Thymus (tissue), 11 donors: Measurements from ENCODE around the gene KDF1. TPM values are rescaled to one million over a fixed set of nuclear protein-coding genes. Genes with fewer than 3 reads are reported as not detected.

Experiments
- DNase-seq, 9 donors: peaks; one replicate each; pipeline ENCODE4 v3.0.0-alpha.2; 2013; ENCODE audit warnings: low spot score in 9 of 9, low read depth in 6 of 9, missing footprints in 1 of 9
- H3K27ac ChIP-seq, 2 donors: one replicate each; pipeline ENCODE4 v1.5.1; 2013; ENCODE audit warnings: control low read depth in 1 of 2, low read depth in 1 of 2, low read length in 1 of 2, mild to moderate bottlenecking in 1 of 2, moderate library complexity in 1 of 2
- H3K27me3 ChIP-seq, 2 donors: one replicate each; pipeline ENCODE4 v1.5.1; 2013; ENCODE audit warnings: low read length in 1 of 2; ENCODE audit not compliant: control insufficient read depth in 2 of 2, insufficient read depth in 1 of 2
- H3K36me3 ChIP-seq, 2 donors: one replicate each; pipeline ENCODE4 v1.5.1; 2013; ENCODE audit warnings: low read length in 1 of 2, mild to moderate bottlenecking in 1 of 2, moderate library complexity in 1 of 2; ENCODE audit not compliant: control insufficient read depth in 2 of 2, insufficient read depth in 2 of 2
- H3K4me1 ChIP-seq, 2 donors: one replicate each; pipeline ENCODE4 v1.5.1; 2013; ENCODE audit warnings: low read length in 2 of 2; ENCODE audit not compliant: control insufficient read depth in 2 of 2, insufficient read depth in 2 of 2
- H3K4me3 ChIP-seq, 2 donors: one replicate each; pipeline ENCODE4 v1.5.1; 2013; ENCODE audit warnings: low read length in 2 of 2, control low read depth in 1 of 2, mild to moderate bottlenecking in 1 of 2
- H3K9me3 ChIP-seq, 2 donors: one replicate each; pipeline ENCODE4 v1.5.1; 2013; ENCODE audit warnings: low read length in 1 of 2, mild to moderate bottlenecking in 1 of 2; ENCODE audit not compliant: control insufficient read depth in 2 of 2, insufficient read depth in 1 of 2
- whole genome bisulfite sequencing: extraction: QIAGEN DNeasy Blood & Tissue Kit; methylation state at CpG from one replicate; pipeline ENCODE4 v1.1.7; 2013; 5-methylcytosine and 5-hydroxymethylcytosine counted together
- polyA plus RNA-seq: library from polyadenylated mRNA; stranded (reverse); fragments of 200-250 nt; gene quantifications from one replicate; pipeline ENCODE4 v1.2.3, GENCODE V29; 2013
- total RNA-seq: library from RNA; stranded (reverse); fragments of 120-200 nt; gene quantifications from one replicate; pipeline ENCODE4 v1.2.4, GENCODE V29; 2013
- donor health status: healthy.

Gene KDF1
- total and polyA plus RNA-seq, 2 donors, result 2.5 to 6.8 TPM

DNA sequence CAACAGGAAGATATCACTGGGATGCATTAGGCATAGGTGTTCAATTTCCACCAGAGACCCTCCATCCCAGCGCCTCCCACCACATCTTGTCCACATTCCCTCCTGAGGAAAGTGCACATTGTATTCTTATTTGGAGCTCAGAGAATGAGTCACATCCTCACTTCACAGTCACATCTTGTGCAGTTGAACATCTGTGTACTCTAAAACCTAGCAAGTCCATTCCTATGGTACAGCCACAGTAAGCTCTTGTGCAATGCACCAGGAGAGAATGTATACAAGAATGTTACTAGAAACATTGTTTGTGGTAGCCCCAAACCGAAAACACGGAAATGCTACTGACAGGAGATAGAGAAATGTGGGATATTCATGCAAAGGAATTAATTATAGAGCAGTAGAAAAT, 1.6 kb upstream of the KDF1 start:
- H3K27me3 ChIP-seq, result peaks cover 31 to 67% of the 10 kb centered on the region in 2 donors
- H3K36me3 ChIP-seq, result no peaks in the 10 kb centered on the region
- 85% methylated on average over 3 of the region's 3 CpGs for WGBS
- H3K4me3 ChIP-seq, result no peak overlapping the region
- no peak overlapping the region for H3K27ac ChIP-seq
- peaks cover 7 to 8% of the 10 kb centered on the region in 2 donors for H3K4me1 ChIP-seq
- H3K9me3 ChIP-seq, result peaks cover 0 to 10% of the 10 kb centered on the region in 2 donors
- DNase-seq, result no peak

DNA sequence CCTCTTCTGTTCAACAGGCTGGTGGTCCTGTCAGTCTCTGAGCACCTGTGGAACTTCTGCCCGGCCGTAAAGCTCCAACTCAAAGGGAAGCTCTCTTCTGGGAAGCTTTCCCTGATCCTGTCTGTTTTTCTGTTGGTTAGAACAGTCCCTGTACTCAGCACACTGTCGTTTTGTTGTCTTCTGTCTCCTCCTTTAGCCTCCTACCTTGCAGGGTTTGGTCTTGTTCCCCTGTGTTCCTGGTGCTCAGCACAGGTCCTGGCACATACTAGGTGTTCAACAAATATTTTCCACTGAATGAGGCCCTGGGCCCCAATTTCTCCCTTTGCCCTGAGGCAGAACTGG, 328 bp upstream of the KDF1 start:
- no peak for DNase-seq
- Histone ChIP-seq H3K27me3 (peaks cover 33 to 64% of the 10 kb centered on the region in 2 donors), H3K36me3 (no peaks in the 10 kb centered on the region), H3K27ac (no peak overlapping the region), H3K9me3 (peaks cover 0 to 10% of the 10 kb centered on the region in 2 donors), H3K4me3 (peak overlapping the region; percentile 20 to 50), H3K4me1 (peaks cover 7 to 8% of the 10 kb centered on the region in 2 donors)
- 47% methylated on average over 3 of the region's 3 CpGs for WGBS

DNA sequence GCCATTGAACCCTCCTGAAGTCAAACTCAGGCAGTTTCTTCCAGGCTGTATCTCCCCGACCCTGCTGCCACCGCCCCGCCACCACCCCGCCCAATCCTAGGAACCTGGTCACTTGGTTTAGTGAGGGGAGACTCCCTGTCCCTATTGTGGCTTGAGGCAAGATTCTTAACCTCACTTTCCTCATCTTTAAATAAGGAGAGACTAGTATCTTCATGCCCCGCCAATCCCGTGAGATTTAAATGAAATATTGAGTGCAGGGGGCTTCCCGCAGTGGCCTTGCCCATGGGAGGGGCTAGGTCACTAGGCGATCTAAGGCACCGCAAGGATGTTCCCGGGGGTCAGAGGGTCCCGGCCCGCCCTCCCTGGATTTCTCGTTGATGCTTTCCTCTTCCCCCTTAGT, 998 bp downstream of the KDF1 start:
- H3K4me1 ChIP-seq, result peaks cover 7 to 8% of the 10 kb centered on the region in 2 donors
- H3K9me3 ChIP-seq, result peaks cover 0 to 10% of the 10 kb centered on the region in 2 donors
- WGBS, result 29% methylated on average over 13 of the region's 13 CpGs
- no peak overlapping the region for H3K27ac ChIP-seq
- peak overlapping the region in 1 of 2 donors; percentile 35 for H3K4me3 ChIP-seq
- peaks cover 33 to 64% of the 10 kb centered on the region in 2 donors for H3K27me3 ChIP-seq
- no peaks in the 10 kb centered on the region for H3K36me3 ChIP-seq
- DNase-seq, result no peak

DNA sequence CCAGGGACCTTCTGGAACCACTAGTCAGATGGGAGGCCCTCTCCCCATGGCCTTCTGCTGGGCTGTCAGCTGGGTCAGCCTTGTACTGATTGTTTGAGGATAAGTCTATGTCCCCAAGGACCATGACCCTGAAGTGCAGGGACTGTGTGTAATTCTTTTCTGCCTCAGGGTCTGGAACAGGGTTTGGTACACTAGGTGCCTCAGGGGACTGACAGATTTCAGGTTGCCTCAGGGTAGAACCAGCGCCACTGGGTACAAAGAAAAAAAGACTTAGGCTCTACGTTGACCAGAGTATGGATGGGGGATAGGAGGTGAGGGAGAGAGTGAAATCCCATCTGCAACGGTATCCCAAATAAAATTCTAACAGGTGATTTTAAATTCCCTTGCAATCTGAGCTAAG, 3.0 kb downstream of the KDF1 start:
- no peaks in the 10 kb centered on the region for H3K36me3 ChIP-seq
- WGBS, result 94% methylated on average over 3 of the region's 3 CpGs
- no peak overlapping the region for H3K27ac ChIP-seq
- H3K4me1 ChIP-seq, result peaks cover 7 to 8% of the 10 kb centered on the region in 2 donors
- no peak for DNase-seq
- peaks cover 33 to 54% of the 10 kb centered on the region in 2 donors for H3K27me3 ChIP-seq
- H3K4me3 ChIP-seq, result no peak overlapping the region
- H3K9me3 ChIP-seq, result peaks cover 0 to 10% of the 10 kb centered on the region in 2 donors

DNA sequence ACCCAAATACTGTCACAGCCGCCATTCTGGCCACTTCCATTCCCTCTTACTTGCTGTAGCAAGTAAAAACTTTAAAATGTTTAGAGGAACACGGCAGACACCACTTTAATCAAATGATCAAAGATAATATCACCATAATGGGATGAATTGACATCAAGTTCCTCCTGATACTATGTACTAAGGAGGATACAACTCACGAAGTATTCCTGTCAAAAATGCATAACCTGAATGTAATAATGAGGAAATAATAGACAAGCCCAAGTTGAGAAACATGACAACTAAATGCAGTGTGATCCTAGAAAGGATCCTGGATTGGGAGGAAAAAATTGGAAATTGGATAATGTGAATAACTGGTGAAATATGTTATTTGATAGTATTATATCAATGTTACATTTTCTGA, 3.9 kb downstream of the KDF1 start:
- Histone ChIP-seq H3K27me3 (peaks cover 27 to 44% of the 10 kb centered on the region in 2 donors), H3K27ac (no peak overlapping the region), H3K4me1 (peaks cover 7 to 8% of the 10 kb centered on the region in 2 donors), H3K9me3 (peaks cover 0 to 10% of the 10 kb centered on the region in 2 donors), H3K36me3 (no peaks in the 10 kb centered on the region), H3K4me3 (no peak overlapping the region)
- 96% methylated on average over 3 of the region's 3 CpGs for WGBS
- no peak for DNase-seq

DNA sequence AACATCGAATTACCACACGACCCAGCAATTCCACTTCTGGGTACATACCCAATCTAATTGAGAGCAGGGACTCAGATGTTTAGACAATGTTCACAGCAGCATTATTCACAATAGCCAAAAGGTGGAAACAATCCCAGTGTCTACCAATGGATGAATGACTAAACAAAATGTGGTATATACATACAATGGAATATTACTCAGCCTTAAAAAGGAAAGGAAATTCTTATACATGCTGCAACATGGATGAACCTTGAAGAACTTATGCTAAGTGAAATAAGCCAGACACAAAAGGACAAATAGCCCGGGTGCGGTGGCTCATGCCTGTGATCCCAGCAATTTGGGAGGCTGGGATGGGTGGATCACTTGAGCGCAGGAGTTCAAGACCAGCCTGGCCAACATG, 6.9 kb downstream of the KDF1 start:
- Histone ChIP-seq H3K4me1 (no peaks in the 10 kb centered on the region), H3K9me3 (no peaks in the 10 kb centered on the region), H3K27me3 (peaks cover 7 to 15% of the 10 kb centered on the region in 2 donors), H3K36me3 (no peaks in the 10 kb centered on the region), H3K4me3 (no peak overlapping the region), H3K27ac (no peak overlapping the region)
- WGBS, result 98% methylated on average over 5 of the region's 5 CpGs
- no peak for DNase-seq

DNA sequence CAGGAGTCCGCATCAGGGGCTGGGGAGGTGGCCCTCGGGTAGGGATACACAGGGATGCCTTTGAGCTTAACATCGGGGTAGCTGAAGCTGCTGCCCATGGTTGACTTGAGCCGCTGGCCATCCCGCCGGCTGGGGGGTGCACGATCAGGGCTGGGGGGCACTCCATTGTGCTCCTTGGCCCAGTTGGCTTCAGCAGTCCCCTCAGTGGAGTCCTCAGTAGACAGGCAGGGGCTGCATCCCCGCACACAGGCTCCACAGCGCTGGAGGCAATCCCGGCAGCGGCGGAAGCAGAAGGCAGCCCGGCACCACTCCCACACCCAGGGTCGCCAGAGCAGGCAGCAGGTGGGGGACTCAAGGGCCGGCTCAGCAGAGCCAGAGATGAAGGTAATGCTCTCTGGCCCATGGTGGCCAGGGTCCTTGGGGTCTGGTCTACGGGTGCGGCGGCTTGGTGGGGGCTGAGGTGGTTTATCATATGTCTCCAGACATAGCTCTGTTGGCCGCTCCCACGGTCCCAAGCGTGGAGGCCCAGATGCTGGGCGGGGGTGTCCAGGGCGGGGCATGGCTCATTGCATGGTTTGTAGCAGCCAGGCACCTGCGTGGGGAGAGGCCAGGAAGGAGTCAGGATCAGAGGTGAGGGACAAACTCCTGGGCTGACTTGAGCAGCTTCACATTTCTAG, 8.3 kb downstream of the KDF1 start:
- H3K27ac ChIP-seq, result no peak overlapping the region
- H3K4me1 ChIP-seq, result no peaks in the 10 kb centered on the region
- peaks cover 2 to 3% of the 10 kb centered on the region in 2 donors for H3K27me3 ChIP-seq
- H3K36me3 ChIP-seq, result peaks cover 4 to 5% of the 10 kb centered on the region in 2 donors
- 95% methylated on average over 24 of the region's 24 CpGs for WGBS
- H3K4me3 ChIP-seq, result no peak overlapping the region
- H3K9me3 ChIP-seq, result no peaks in the 10 kb centered on the region
- DNase-seq, result no peak

DNA sequence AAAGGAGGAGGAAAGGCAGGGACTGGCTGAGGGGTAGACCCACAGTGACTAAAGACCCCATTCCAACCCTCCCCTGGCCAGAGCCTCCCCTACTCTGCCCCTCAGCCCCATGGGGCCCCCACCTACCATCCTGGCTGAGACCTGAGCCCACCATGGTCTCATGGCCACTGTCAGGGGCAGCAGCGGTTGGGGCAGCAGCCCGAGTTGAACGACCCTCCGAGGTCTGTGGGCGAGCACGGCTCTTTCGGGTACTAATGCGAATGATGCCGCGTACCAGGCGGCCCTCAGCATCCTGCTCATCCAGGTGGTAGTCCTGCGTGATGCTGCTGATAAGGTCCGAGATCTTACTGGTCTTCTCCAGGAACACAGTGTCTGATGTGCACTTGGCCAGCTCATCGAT, 9.1 kb downstream of the KDF1 start:
- H3K9me3 ChIP-seq, result no peaks in the 10 kb centered on the region
- no peak overlapping the region for H3K27ac ChIP-seq
- DNase-seq, result no peak
- peaks cover 9 to 10% of the 10 kb centered on the region in 2 donors for H3K36me3 ChIP-seq
- no peak overlapping the region for H3K4me3 ChIP-seq
- no peaks in the 10 kb centered on the region for H3K4me1 ChIP-seq
- H3K27me3 ChIP-seq, result peaks cover under 1 to 2% of the 10 kb centered on the region in 2 donors
- 98% methylated on average over 14 of the region's 14 CpGs for WGBS

DNA sequence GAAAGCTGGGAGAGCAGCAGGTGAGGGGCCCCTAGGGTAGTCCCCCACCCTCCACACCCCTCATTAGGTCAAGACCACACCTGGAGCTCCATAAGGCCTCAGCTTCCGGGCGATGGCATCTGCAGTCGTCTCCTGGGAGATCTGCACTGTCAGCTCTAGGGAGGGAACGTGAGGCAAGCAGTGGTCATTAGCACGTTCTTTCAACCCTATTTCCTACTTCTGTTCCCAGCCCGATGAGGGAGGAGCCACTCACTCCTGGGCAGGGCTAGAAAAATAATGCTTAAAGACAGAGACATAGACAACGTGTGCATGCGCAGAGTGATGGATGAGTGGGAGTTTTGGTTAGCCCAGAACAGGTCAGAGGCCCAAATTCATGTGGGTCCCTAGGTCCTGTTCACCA, 9.7 kb downstream of the KDF1 start:
- Histone ChIP-seq H3K4me1 (no peaks in the 10 kb centered on the region), H3K9me3 (no peaks in the 10 kb centered on the region), H3K4me3 (no peak overlapping the region), H3K36me3 (peaks cover 16% of the 10 kb centered on the region in 2 donors), H3K27me3 (no peaks in the 10 kb centered on the region), H3K27ac (no peak overlapping the region)
- no peak for DNase-seq
- 89% methylated on average over 8 of the region's 8 CpGs for WGBS
